GM18505 (cell line): Measurements from ENCODE around the gene EHD4.

Experiments used
- ATAC-seq: cut with Tn5 transposase; IDR thresholded peaks from one replicate; pipeline ENCODE4 v1.9.1; 2021; ENCODE audit not compliant: unreplicated experiment
- POLR2A ChIP-seq: IDR thresholded peaks from 4 replicates; pipeline ENCODE4 v1.6.1; 2011; ENCODE audit warnings: borderline replicate concordance; ENCODE audit not compliant: insufficient read depth, insufficient read length; ENCODE audit errors: extremely low read depth

Gene EHD4

DNA sequence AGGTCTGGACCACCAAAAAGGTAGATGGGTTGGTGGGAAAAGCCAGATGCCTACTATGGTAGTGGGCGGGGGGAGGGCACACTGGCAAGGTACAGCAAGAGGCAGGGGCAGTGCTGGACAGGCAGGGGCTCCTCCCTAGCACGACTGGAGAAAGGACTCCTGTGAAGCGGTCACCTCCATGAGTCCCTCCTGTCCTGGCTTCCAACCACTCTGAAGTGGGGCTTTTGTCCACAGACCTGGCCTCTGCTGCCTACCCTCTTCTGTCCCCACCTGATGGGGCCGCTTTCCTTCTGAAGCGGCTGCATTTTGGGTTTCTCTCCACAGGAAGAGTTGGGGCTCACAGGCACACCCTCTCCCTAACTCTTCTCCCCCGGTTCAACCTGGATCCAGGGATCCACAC lies 75.8 kb downstream of the EHD4 start:
- no peak for ATAC-seq
- no peak for TF ChIP-seq POLR2A

DNA sequence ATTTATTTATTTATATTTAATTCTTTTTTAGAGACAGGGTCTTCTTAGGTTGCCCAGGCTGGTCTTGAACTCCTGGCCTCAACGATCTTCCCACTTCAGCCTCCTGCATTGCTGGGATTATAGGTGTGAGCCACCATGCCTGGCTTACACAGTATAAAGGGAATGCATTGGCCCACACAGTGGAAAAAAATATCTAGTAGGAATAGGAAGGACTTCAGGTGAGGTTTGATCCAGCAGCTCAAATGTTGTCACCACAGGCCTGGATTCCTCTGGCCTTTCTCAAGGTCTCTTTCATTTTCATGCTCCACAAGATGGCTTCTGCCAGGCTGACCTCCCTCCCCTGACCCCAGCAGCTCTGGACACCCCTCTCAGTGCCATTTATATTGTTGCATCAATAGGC lies 76.4 kb downstream of the EHD4 start:
- no peak for ATAC-seq
- no peak for TF ChIP-seq POLR2A

DNA sequence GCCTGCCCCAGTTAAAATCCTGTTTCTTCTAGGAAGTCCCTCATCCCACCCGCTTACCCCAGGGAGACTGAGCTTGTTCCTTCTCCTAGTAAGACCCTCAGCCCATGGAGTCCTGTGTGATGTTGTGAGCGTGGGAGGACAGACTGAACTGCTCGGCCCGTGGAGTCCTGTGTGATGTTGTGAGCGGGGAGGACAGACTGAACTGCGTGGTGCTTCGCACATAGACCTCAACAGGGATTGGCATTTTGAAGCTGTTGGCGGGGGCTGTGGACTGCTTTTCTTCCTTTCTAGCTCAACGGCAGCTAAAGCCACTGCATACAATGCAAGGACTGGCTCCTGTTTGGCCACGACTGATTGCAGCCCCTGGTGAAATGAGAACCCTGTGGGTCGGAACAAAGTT lies 76.9 kb downstream of the EHD4 start:
- no peak for TF ChIP-seq POLR2A
- no peak for ATAC-seq

DNA sequence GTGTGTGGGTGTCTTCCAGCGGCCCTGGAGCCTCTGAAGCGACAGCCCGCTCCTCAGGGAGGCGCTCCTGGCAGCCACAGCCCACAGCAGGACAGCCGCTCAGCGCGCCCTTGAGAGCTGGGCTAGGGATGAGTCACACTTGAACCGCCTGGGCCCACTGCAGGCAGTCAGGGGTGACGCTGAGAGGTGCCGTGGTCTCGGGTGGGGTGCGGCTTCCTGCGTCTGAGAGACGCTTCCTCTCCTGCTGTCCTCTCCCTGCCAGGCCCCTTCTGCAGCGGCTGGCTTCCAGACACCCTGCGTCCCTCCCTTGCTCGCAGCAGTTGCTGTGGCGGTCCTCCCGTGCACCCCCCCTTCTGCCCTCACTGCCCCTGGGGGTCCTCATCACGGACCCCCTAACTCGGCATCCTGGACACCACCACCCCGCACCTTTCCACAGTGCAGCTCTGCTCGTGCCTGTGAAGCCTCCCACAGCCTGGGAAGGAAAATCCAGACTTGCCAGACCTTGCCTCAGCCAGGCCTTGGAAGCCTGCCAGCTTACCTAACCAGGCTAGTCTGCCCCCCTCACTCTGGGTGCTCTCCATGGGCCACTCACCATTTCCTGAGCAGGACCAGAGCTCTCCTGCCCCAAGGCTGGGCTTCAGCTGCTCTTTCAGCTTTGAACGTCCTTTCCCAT lies 77.4 kb downstream of the EHD4 start:
- ATAC-seq, result peak; percentile 89
- TF ChIP-seq POLR2A, result peak; percentile 41

DNA sequence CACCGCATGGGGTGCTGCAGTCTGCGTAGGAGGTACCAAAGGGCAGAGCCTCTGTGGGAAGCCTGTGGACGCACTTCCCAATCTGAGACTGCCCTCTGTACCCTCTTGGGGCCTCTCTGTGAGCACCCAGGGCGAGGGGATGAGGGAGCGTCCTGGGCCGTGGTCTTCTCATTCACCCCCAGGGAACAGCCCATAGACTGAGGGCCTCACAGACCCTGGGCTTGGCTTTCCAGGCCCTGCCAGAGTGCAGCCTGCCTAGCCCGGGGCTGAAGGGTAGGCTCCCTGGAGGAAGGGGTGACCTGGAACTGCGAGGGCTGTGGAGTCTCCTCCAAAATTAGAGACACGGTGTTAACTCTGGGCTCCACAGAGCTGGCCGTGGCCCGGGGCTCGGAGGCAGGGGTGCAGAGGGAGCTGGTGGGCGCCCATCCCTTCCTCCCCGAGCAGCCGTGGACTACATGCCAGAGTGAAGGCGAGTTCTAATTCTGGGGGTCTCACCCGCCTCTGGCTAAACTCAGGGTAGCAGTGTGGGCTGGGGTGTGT lies 78.0 kb downstream of the EHD4 start:
- no peak for ATAC-seq
- no peak for TF ChIP-seq POLR2A

DNA sequence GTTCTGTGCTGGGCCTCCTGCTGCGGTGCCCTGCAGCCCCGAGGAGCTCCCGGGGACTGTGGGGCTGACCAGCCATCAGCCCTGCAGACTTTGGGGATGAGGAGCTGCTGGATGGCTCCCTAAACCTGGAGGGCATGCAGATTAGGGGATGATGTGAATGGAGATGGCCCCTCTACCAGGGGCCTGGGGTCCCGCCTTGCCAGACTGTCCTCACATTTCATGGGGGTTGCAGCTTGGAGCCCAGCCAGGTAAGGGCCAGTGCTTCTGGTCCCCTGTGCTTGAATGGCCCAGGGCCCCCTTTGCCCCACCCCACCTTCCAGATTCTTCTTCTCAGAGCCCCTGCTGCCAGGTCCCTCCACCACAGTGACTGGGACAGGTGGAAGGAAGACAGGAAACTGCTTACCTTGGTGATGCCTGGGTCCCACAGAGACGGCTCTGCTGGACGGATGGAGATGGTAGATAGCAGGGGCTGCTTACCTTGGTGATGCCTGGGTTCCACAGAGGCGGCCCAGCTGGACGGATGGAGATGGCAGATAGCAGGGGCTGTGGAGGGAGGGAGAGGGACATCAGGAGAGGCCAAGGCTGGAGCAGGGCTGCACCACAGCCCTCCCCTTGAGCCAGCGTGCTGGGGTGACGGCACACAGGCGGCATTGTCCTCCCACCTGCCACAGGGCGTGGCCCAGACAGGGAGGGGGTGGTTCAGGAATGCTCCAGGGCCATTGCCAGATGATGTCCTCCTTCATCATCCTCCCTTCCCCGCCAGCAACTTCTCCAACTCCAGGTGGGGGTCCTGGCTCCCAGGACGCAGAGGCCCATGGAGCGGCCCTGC lies 78.7 kb downstream of the EHD4 start, which contains the start of gene SPTBN5:
SPTBN5 (minus strand) TSS at position 632 of the 829 bp plus-strand sequence; CDS start at position 76, 556 bp downstream.
- TF ChIP-seq POLR2A, result no peak
- no peak for ATAC-seq

DNA sequence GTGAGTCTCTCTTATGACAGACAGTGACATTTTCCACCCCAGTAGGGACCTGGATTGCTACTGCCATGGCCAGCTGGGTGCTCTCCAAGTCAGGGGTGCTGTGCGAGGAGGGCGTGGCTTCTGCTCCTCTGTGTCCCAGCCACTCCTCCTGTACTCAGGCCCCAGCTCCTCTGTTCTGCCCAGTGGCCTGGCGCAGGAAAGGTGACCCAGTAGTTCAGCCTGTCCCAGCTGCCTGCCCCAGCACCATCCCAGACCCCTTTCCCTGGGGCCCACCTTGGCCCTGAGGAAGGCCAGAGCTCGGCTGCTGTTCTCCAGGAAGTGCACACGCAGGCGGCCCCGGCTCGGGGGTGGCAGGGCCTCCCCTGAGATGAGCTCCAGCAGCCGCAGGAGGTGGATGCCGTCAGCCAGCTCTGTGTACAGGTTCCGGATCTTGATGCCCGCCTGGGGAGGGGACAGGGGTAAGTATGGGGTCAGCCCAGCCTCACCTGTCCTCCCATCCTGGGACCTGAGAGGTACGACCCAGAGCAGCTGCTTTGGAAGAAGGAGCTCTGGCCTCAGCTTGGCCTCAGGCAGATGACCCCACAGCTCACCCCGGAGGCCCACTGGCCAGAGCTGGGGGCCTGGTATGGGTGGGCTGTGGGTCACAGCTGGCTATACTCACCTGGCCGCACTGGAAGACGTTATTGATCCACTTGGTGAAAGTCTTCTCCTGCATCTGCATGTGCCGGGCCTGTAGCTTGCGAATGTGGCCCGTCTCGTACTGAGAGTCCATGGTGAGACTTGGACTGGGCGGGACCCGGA lies 79.5 kb downstream of the EHD4 start:
- TF ChIP-seq POLR2A, result no peak
- no peak for ATAC-seq

- TF ChIP-seq POLR2A, result no peak
- ATAC-seq, result no peak
These were observed 80.4 kb downstream of the EHD4 start for GRCh38 chr15:41891946-41892345.

DNA sequence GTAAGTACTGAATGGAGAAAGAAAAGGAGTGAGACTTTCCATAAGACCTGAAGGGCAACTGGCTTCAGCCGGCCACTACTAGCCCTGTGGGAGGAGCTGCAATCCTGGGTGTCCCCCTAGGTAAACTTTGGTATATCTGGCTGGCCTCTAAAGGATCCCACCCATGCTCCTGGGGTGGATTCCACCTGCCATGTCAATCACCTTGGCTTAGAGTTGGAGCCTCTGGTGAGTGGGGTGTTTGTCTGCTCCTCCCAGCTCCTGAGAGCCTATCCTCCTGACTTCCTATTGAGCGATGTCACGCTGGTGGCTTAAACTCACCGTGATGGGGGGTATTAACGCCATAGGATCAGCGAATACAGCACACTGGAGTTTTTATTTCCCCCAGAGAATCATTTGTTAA lies 81.1 kb downstream of the EHD4 start:
- ATAC-seq, result no peak
- TF ChIP-seq POLR2A, result no peak

DNA sequence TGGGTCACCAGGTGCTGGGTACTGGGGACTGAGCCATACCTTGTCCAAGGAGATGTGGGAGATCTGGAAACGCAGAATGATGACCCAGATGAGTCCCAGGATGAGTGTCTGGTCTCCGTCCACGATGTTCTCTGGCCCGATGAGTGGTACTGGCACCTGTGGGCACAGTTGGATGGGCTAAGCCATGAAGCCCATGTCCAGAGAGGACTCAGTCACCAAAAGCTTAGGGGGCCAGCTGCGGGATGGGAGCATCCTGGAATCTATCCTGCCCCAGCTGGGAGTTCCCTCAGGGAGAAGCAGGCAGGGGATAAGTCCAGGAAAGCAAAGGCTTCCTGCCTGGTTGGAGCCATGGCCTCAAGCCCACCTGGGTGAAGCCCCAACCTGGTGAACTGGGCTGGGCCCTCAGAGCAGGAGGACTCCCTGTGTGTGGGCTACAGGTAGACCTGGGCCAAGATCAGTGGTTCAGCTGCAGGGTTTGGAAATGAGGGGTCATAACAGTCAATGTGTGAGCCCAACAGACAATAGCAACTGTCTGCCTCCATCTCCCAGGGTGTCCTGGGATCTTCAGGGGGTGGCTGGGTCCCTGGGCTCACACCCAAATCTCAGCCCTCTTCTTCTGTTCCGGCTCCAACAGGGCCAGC lies 82.2 kb downstream of the EHD4 start:
- no peak for ATAC-seq
- no peak for TF ChIP-seq POLR2A

- no peak for ATAC-seq
- no peak for TF ChIP-seq POLR2A
These were observed 83.6 kb downstream of the EHD4 start for GRCh38 chr15:41888662-41889253.

DNA sequence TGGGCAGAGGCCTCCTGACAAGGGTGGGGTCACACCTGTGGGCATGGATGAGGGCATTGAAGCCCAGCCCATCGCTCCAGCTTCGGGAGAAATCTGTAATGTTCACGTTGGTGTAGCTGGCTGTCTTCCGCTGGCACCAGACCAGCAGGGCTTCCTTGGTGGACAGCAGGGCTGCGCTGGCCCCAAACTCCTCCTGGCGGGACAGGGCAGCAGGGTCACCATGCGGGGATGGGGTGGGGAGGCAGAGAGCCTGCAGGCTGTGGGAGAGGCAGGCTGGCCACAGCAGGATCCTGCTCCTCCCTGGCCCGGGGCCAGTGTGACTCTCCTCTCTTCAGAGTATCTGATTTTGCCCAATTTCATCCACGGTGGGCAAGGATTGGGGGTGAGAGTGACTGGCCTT lies 84.5 kb downstream of the EHD4 start:
- TF ChIP-seq POLR2A, result no peak

GRCh38 chr15:41887161-41887560 lies 85.2 kb downstream of the EHD4 start:
- TF ChIP-seq POLR2A, result no peak
- ATAC-seq, result no peak

More for the DNA sequence above, 84.5 kb downstream of the EHD4 start:
- ATAC-seq, result no peak

- no peak for ATAC-seq
- no peak for TF ChIP-seq POLR2A
These were observed 85.6 kb downstream of the EHD4 start for GRCh38 chr15:41886741-41887140.
